Bronchial epithelial cell (primary cell): Measurements from ENCODE around the gene RGPD3. TPM values are rescaled to one million over a fixed set of nuclear protein-coding genes. Genes with fewer than 3 reads are reported as not detected.
A peak's percentile ranks its signal among the peaks of the same experiment; 100 is the strongest.

Experiments
- DNase-seq: peaks from one replicate; pipeline ENCODE4 v3.0.0-alpha.2; 2010; ENCODE audit warnings: low read depth
- FAIRE-seq: peaks from 2 replicates; lab custom pipeline; 2011; peaks lifted over from hg19 to GRCh38; lab: Jason Lieb, UNC
- H3K27me3 ChIP-seq: 2 replicates; pipeline ENCODE4 v1.5.1; 2011; ENCODE audit warnings: low read length; ENCODE audit not compliant: control insufficient read depth, insufficient read depth
- H3K36me3 ChIP-seq: 2 replicates; pipeline ENCODE4 v1.5.1; 2011; ENCODE audit warnings: low read length; ENCODE audit not compliant: control insufficient read depth, insufficient read depth
- H3K4me3 ChIP-seq: 2 replicates; pipeline ENCODE4 v1.5.1; 2011; ENCODE audit warnings: mild to moderate bottlenecking, low read depth, low read length, control low read depth
- total RNA-seq: library from RNA; depleted of rRNA; stranded (reverse); fragments of >200 nt; gene quantifications from 2 replicates; pipeline ENCODE4 v1.2.1, GENCODE V29; 2014
- TF ChIP-seq, protein P1 (sequence below): IDR thresholded peaks from 2 replicates; pipeline ENCODE4 v1.5.1; 2011; ENCODE audit warnings: mild to moderate bottlenecking, moderate library complexity, low read length, control low read depth, inconsistent platforms; ENCODE audit not compliant: insufficient read depth, severe bottlenecking

Gene RGPD3
- total RNA-seq, 1 donor from 2014 or later = 0.26 TPM

DNA sequence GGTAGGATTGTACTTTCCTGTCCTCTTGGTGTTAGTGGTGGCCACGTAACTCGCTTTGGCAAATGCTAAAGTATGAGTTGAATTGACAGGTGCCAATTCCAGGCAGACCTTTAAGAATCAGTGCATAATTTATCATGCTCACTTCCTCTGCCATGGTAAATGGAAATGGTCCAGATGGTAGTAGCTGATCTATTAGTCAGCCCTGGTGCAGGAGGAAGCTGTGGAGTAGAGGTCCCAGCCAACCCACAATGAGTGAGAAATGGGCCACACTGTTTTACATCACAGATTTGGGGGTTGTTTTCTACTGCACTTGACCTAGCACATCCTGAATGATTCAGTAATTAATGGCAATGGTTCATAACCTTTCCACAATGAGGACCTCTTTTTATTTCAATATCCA, 104.4 kb downstream of the RGPD3 start:
- TF ChIP-seq, protein P1, sequence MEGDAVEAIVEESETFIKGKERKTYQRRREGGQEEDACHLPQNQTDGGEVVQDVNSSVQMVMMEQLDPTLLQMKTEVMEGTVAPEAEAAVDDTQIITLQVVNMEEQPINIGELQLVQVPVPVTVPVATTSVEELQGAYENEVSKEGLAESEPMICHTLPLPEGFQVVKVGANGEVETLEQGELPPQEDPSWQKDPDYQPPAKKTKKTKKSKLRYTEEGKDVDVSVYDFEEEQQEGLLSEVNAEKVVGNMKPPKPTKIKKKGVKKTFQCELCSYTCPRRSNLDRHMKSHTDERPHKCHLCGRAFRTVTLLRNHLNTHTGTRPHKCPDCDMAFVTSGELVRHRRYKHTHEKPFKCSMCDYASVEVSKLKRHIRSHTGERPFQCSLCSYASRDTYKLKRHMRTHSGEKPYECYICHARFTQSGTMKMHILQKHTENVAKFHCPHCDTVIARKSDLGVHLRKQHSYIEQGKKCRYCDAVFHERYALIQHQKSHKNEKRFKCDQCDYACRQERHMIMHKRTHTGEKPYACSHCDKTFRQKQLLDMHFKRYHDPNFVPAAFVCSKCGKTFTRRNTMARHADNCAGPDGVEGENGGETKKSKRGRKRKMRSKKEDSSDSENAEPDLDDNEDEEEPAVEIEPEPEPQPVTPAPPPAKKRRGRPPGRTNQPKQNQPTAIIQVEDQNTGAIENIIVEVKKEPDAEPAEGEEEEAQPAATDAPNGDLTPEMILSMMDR = no peak
- DNase-seq (no peak), FAIRE-seq (no peak)
- H3K27me3 ChIP-seq = no peaks in the 10 kb centered on the region
- no peaks in the 10 kb centered on the region for H3K36me3 ChIP-seq
- H3K4me3 ChIP-seq = no peak overlapping the region

DNA sequence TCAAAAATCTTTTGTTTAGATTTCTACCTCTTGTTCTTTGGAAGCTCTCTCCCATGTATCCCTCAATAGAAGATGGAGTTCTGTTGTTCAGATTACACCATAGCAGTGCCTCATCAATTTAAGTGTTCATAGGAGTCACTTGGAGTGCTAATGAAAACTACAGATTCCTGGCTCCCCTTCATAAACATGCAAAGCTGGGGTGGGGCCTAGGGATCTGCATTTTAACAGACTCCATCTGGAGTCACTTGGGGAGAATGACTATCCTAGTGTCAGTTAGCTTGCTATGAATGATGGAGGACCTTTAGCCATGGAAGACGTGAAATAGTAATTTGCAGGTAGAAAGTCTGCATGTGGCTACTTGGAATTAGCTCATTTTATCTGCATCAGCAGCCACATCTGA, 105.4 kb downstream of the RGPD3 start:
- no peak for FAIRE-seq
- Histone ChIP-seq H3K36me3 (no peaks in the 10 kb centered on the region), H3K27me3 (no peaks in the 10 kb centered on the region), H3K4me3 (no peak overlapping the region)
- TF ChIP-seq, protein P1 = no peak
- no peak for DNase-seq

DNA sequence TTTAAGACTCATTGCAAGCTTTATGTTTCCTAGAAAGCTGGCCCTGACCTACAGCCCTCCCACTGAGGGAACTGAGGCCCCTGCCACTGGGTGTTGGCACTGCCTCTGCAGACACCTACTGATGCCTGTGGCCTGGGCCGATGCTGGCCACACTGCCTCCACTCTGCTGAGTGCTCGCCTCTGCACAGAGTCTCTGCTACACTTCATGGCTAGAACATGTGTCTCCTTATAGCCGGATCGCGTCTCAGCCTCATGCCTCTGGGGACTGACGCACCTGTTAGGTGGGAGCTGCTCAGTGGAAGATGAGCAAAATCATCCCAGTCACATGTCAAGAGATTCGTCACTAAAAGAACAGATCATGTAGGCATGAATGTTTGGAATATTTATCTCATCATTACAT, 108.7 kb downstream of the RGPD3 start:
- Histone ChIP-seq H3K27me3 (no peaks in the 10 kb centered on the region), H3K36me3 (no peaks in the 10 kb centered on the region), H3K4me3 (no peak overlapping the region)
- DNase-seq (no peak), FAIRE-seq (no peak)
- TF ChIP-seq, protein P1 = no peak

DNA sequence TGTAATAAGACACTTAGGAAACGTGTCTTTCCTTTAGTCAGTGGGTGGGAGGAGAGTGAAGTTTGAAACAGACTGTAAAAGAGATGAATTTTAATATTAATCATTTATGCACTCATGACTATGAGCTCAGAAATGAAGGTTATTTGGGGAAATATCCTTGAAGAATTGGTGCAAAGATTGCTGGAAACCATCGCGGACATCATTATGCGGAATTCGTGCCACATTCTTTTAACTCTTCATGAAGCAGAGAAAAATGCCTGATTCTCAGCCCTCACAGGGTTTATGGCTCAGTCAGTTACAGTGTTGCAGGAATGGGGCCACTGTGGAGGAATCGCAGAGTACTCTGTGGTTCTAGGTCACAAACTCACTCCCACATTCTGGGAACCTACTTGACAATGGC, 109.7 kb downstream of the RGPD3 start:
- no peak for FAIRE-seq
- DNase-seq = no peak
- no peak overlapping the region for H3K4me3 ChIP-seq
- TF ChIP-seq, protein P1 = no peak
- H3K27me3 ChIP-seq = no peaks in the 10 kb centered on the region
- no peaks in the 10 kb centered on the region for H3K36me3 ChIP-seq

DNA sequence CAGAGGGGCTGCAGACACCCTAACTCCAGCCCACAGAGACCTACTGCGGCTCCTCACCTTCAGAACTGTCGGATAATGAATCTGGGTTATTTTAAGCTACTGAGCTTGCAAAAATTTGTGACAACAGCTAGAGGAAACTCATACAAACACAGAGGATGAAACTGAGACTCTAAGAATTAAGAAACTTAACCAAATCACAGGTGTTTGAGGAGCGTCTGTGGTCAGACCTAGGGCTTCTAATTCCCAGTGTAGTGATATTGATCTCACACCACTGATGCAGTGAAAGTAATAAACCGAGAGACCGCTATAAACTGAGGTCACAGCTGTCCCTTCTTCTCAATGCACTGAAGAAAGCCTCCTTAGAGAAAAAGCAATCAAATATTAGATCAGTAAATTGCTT, 110.1 kb downstream of the RGPD3 start:
- DNase-seq (no peak), FAIRE-seq (no peak)
- no peaks in the 10 kb centered on the region for H3K36me3 ChIP-seq
- TF ChIP-seq, protein P1 = no peak
- H3K27me3 ChIP-seq = no peaks in the 10 kb centered on the region
- H3K4me3 ChIP-seq = no peak overlapping the region

DNA sequence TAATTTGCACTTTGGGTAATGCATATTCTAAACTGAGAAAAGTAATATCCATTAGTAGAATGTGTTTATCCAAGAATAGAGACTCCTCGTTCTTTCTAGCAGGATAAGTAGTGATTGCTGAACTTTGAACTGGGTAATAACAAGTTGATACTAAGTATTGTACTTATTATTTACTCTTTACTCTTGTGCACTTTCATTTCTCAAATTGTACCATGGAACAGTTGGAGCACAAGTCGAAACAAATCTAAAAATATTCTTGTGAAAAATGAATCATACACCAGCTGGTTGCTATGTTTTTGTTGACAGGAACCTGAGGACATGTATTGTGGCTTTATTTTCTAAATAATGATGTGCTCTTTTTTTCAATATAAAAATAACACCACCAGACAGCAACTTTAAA, 111.9 kb downstream of the RGPD3 start:
- Histone ChIP-seq H3K36me3 (no peaks in the 10 kb centered on the region), H3K4me3 (no peak overlapping the region), H3K27me3 (no peaks in the 10 kb centered on the region)
- TF ChIP-seq, protein P1 = no peak
- DNase-seq = peak; percentile 58
- no peak for FAIRE-seq
